ENCODE results near the gene MFSD11. TPM values are rescaled to one million over a fixed set of nuclear protein-coding genes. Genes with fewer than 3 reads are reported as not detected.
"Not testable (repeated sequence)": the region's sequence is repeated elsewhere in the genome, so short reads cannot be mapped to it uniquely, and the experiment has no call there.

The MFSD11 gene
- total RNA-seq, 1 donor from 2014 or later: 42.3 TPM

DNA sequence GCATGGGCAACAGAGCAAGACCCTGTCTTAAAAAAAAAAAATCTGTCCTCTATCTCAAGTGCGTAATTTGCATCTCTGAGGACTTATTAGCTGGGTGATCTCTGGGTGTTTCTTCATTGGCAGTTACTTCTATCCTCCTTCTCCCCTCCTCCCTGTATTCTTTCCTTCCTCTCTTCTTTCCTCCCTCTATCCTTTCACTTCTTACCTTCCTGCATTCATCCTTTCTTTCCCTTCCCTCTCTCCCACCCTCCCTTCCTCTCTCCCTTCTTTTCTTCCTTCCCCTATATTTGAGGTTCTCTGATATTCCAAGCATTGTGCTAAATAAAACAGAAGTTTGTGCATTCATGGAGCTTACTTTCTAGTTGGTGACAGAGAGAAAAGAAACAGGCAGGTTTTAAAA is 10.7 kb downstream of the MFSD11 start:
- DNase-seq: no peak

DNA sequence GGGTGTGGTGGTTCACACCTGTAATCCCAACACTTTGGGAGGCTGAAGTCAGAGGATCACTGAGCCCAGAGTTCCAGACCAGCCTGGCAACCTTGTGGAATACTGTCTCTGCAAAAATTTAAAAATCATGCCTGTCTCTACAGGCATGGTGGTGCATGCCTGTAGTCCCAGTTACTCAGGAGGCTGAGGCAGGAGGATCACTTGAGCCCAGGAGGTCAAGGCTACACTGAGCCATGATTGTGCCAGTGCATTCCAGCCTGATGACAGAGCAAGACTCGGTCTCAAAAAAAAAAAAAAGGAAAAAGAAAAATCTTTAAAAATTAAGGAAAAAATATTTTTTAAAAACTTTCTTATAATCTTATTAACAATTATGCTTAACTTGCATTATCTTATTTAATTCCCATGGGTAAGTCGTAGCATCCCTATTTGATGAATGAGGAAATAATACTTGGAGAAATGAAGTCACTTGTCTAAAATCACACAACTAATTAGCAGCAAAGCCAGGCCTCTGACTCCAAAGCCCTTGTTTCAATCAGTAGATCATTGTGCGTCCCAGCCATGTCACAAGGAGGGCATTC is 13.6 kb downstream of the MFSD11 start:
- DNase-seq: no peak

DNA sequence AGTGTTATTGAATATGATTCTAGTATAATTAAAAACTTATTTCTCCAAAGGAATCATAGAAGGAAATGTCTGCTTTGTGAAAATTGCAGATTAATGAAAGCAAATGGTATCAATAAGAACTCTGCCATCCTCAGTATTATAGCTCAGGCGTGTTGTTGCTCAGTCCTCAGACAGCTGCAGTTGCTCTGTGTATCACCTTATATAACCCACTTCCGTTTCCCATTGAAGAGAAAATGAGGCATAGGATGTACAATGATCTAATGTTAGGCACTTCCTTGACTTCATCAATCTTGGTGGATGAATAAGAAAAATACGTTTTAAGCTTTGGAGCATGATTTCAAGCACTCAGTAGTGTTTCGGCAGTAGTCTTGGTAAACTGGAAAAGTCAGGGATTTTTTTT is 14.1 kb downstream of the MFSD11 start:
- no peak for DNase-seq

DNA sequence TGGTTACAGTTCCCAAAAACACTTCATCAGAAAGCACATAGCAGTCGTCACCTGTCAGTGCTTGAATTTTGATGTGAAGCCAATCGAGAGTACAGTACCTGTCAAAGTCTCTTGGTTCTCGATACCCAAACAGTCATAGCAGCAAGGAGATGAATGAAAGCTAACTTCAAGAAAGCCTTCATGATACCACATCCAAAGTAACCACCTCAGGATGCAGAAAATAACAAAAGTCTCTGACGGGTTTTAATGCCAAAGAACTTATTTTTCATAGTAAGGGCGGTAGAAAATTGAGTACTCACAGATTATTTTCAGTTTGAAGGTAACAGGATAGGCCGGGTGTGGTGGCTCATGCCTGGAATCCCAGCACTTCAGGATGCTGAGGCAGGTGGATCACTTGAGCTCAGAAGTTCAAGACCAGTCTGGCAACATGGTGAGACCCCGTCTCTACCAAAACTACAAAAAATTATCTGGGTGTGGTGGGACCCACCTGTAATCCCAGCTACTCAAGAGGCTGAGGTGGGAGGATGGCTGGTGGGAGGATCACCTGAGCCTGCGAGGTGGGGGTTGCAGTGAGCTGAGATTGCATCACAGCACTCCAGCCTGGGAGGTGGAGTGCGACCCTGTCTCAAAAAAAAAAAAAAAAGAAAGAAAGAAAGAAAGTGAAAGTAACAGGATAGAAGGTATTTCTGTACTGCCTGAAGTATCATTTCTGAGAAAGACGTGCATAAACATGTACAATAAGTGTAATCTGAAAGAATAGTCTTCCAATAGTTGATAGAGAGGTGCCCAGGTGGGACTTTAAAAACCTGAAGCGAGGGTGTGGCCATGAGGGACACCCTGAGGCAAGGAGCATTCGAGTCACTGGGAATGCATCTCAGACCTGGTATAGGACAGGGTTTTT is 15.4 kb downstream of the MFSD11 start:
- no peak for DNase-seq

DNA sequence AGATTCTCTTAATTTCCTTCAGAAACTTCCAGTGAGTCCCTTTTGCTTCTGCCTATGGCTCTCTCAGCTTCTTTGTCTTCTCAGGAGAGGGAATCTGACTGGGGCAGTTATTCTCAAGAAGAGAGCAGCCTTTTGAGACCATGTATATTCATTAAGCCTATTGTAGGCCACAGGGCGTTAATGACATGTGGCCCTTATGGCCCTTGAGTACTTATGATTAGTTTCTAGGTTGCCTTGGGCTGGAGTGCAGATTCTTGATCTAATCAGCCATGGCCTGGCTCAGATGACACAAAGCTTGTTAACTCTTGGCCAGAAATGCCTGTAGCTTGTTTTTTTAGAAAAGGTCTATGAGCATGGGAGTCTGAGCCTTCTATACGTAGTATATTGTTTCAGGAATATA is 17.4 kb downstream of the MFSD11 start:
- no peak for DNase-seq

DNA sequence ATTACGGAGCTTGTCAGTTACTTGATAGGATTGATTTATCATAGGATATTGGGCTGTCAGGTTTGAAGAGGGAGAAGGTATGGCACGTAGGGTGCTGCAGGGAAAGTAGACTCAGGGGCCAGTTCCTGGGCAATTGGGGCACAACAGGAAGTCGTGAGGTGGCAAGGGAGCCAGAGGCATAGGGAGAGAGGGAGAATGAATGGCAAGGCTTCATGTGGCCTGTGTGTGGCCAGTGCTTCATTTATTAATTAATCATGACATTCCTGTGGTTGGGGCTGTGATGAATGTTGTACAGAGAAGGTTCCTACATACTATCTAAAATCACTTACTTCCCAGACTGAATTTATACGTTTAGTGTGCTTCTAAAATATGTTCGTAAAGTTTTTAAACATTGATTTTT is 19.3 kb downstream of the MFSD11 start:
- no peak for DNase-seq

DNA sequence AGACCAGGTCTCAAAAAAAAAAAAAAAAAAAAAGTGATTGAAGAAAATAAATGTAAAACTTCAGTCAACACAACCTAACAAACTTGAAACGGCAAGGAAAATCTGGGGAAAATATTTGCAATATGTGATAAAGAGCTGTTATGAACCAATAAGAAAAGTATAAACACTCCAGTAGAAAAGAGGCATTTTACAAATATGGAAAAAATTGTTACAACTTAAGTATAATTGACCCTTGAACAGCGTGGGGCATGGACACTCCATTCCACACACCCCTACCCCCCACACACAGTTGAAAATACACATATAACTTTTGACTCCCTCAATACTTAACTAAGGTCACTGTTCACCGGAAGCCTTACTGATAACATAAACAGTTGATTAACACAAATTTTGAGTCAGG is 20.7 kb downstream of the MFSD11 start:
- DNase-seq: no peak

DNA sequence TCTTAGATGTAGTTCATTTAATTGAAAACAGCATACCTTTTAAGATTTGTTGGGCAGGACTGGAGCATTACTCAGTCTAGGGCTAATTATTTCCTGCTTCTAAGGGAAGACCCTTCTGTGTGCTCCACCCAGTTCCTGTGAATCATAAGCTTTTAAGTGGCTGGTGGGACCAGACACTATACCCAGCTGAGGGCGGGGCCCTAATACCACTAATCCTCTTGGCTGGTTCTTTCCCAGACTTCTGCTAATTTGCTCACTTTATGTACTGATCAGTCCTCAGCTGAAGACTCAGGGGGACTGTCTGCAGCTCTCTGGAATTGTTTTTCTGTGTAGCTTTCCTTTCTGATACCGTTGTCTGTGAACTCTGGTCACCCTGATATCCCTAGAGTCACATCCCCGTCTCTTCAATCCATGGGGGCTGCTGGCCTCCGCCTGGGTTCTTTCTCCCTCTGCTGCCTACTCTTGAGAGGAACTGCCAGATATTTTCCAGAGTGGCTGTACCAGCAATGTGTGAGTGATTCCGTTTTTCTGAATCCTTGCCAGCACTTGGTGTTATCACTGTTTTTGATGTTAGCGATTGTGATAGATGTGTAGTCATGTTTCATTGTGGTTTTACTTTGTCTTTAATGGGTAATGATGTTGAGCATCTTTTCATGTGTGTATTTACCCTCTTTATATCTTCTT is 35.1 kb downstream of the MFSD11 start:
- DNase-seq: peak; percentile 55

DNA sequence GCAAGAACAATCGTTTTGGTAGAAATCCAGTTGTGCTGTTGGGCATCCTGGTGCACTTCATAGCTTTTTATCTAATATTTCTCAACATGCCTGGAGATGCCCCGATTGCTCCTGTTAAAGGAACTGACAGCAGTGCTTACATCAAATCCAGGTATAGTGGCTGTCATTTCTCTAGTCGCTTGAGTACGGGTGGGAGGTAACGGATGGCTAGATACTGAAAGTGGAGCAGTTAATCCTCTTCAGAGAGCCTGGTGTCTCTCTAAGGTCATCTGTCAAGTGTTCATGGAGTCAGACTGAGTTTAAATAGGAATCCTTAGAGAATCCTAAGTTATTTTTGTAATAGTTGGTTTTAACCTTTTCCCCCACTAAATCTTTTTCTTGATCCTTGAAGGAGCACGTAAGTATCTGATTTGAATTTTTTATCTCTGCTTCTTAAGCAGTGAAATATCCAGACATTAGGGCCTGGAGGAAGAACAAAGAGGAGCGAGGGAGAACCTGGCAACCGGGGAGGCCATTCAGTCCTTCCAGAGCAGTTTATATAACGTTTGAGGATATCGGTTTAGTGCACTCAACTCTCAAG is 37.2 kb downstream of the MFSD11 start:
- DNase-seq: no peak

DNA sequence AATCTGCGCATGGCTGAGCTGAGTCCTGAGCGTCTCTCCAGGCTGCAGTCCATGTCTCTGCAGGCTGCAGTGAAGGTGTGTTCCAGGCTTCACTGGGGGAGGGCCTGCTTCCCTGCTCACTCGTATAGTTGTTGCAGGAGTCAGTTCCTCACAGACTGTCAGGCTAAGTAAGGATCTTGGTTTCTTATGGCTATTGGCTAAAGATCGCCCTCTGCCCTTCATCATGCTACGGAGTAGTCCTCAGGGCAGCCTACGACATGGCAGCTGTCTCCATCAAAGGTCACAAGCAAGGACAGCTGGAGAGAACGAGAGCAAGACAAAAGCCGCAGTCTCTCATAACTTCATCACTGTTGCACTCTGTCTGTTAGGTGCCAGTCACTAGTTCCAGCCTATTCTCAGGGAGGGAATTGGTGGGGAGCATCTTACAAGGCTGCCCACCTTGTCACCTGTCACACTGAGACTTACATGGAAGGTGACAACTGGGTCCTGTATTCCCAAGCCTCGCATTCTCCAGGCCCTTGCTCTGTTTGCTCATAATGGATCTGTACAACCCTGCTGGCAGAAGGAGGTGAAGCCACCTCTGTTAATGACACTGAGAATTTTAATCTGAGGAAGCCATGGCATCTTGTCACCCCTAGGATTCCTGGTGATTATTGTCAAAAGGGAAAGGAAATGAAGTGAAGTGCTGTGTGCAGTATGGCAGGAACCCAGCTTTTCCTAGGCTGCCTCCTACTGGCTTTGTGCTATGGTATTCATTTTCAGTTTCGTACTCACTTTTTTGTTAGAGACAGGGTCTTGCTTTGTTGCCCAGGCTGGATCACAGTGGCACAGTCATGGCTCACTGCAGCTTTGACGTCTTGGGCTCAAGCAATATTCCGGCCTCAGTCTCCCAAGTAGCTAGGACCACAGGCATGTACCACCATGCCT is 43.4 kb downstream of the MFSD11 start:
- DNase-seq: no peak

DNA sequence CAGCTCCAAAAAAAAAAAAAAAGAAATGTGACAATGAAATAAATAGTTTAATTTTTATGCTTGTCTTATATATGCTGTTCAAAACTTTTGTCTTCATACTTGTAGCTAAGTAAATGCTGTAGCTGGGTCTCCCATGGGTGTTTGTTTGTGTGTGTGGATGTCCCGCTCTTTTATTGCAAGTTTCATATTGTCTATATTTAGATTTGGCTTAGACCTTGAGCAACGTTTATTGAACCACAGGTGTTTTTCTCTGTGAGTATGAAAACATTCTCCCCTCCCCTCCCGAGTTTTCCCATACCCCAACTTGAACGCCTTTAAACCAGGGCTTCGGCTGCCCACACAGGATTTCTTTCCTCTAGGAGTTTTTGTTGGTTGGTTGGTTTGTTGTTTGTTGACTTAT is 45.2 kb downstream of the MFSD11 start:
- DNase-seq: no peak

DNA sequence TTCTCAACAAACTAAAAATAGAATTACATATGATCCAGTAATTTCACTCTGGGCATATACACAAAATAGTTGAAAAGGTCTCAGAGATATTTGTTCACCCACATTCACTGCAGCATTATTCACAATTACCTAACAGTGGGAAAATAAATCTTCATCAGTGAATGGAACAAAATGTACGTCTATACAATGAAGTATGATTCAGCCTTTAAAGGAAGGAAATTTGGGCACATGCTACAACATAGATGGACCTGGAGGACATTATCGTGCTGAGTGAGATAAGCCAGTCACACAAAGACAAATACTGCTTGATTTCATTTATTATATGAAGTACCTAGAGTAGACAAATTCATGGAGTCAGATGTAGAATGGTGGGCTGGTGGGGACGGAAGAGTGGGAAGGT is 47.0 kb downstream of the MFSD11 start:
- DNase-seq: no peak

DNA sequence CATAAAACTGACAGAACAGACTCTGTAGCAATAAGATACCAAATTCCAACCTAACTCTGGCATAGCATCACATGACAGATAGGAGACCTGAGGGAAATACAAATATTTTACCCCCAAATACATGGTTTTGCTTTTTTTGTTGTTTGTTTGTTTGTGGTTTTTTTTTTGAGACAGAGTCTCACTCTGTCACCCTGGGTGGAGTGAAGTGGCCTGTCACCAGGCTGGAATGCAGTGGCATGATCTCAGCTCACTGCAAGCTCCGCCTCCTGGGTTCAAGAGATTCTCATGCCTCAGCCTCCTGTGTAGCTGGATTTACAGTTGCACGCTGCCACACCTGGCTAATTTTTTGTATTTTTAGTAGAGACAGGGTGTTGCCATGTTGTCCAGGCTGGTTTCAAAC is 49.9 kb downstream of the MFSD11 start:
- DNase-seq: not testable (repeated sequence)

DNA sequence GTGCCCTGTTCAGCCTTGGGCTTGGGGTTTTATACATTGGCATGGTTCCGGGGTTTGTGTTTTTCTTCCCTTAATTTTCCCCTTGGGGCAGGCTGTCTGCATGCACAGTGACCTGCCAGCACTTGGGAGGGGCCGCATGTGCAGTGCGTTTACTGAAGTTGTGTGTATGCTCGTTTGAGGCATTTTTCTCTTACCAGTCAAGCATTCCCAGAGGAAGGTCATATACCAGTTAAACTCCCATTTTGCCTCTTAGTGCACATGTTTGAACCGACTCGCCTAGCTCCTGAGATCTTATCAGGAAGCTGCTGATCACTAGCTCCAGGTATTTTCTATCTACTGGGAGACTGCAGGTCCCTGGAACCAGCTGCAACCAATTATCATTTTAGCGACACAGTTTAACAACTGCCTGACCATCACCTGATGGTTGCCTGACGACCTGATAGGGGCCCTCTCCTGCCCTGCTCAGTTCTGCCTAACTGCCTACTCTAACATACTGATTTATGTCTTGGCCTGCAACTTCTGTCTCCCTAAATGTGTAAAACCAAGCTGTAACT is 51.4 kb downstream of the MFSD11 start:
- DNase-seq: no peak

DNA sequence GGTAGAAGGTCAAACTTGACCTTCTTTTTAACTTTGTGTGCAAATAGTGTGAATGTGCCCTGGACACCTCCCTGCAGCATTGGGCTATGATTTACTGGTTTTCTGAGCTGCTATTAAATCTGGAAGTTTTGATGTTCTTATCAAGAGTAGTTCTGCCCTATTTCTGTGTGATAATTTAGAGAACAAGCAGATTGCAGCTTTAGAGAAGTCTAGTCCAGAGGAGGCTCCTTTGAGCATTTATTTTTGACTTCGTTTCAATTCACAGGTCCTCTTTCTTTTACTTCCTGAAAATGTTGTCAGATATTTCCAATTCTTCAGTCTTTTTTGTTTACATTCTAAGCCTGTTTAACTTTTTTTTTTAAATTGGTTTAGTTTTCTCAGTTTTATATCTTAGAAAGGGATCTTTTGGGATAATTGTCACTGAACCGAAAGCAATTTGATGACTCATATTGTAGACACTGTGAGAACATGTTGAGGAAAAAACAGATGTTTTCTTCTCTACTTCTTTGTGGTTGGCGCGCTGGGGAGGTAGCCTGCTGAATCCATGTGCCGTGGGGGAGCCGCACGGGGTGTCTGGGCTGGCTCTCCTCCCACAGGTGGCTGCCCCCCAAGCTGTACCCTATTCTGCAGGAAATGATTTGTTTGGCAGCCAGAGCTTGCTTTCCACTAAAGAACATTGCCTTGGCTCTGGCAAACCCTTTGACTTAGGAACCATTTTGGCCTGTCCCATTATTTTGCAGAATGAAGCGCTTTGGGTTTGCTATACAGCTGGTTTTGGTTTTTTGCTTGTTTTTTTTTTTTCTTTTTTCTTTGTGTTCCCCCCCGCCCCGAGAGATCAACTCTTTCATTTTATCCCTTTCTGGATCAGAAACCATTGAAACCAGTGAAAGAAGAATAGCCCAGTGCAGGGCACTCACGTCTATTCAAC is 53.4 kb downstream of the MFSD11 start:
- peak; percentile 20 for DNase-seq

DNA sequence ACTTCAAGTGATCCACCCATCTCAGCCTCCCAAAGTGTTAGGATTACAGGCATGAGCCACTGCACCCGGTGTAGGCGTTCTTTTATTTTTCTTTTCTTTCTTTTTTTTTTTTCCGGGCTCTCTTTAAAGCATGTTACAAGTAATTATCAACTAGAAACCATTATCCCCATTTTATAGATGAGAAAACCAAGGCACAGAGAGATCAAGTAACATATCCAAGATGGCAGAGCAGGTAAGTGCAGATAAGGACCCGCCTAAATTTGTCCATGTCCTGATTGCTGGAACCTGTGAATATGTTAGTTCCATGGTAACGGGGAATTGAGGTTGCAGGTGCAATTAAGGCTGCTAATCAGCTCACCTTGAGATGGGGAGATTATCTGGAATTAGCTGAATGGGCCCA is 54.4 kb downstream of the MFSD11 start:
- DNase-seq: no peak

DNA sequence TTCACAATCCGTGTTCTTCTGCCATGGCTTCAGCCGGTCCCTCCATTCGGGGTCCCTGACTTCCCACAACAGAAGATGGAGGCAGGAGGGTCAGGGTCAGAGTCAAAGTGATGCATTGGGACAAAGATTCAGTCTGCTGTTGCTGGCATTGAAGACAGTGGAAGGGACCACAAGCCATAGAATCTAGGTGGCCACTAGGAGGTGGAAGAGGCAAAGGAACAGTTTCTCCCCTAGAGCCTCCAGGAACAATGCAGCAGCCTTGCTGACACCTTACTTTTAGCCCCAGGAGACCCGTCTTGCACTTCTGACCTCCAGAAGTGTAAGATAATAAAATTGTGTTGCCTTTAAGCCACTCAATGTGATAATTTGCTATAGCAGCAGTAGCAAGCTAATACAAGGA is 55.9 kb downstream of the MFSD11 start:
- DNase-seq: no peak

DNA sequence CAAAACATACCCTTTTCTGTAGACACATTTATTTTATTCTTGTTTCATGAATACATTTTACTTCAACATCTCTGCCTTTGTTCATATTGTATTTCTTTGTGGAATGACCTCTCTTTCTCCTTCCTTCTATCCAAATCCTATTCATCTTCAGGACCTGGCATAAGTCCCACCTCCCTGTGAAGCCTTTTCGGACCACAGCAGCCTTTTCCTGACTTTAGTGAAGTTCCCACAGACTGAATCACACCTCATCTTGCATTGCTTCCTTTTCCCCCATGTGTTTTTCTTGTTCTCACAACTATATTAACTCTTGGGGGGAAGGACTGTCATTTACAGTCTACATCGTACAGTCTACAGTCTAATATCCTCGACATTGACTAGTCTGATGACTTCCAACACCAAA is 58.2 kb downstream of the MFSD11 start:
- DNase-seq: no peak

DNA sequence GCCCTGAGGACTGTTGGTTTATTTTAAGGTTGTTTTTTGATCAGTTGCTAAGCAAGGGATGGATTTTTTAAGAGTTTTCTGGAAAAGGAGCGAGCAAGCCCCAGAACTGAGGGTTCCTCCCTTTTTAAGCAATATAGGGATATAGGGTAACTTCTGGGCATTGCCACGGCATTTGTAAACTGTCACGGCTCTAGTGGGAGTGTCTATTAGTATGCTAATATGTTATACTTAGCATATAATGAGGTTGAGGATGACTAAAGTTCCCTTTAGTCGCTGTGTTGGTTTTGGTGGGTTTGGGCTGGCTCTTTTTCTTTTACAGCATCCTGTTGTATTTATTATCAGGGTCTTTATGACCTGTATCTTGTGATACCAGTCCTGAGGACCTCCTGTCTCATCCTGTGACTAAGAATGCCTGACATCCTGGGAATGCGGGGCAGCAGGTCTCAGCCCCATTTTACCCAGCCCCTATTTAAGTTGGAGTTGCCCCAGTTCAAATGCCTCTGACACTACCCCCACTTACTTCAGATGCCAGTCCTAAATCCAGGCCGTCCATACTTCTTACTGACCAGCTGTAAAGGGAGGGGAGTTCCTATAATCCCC is 59.4 kb downstream of the MFSD11 start:
- no peak for DNase-seq

DNA sequence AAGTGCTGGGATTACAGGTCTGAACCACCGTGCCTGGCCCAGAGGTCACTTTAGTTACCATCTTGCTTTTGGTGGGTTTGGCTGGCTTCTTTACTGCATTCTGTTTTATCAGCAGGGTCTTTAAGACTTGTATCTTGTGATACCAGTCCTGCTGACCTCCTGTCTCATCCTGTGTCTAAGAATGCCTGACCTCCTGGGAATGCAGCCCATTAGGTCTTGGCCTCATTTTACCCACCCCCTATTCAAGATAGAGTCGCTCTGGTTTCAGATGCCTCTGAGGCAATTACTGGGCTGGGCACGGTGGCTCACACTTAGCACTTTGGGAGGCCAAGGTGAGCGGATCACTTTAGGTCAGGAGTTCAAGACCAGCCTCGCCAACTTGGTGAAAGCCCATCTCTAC is 63.8 kb downstream of the MFSD11 start:
- DNase-seq: no peak

All from skin of body (tissue), 2 donors.